MCF 10A (cell line): ENCODE measurements around the gene AHNAK2. TPM values are rescaled to one million over a fixed set of nuclear protein-coding genes. Genes with fewer than 3 reads are reported as not detected.

Experiments
- BruUV-seq: library from RNA; stranded (reverse); fragments of 400-500 nt; replicated peaks from 2 replicates; lab custom pipeline; 2021; lab: Mats Ljungman, UMichigan
- CTCF ChIA-PET: fragments of 300-600 bp; sonication (Branson Sonifier 250); formaldehyde crosslinking; extraction: SDS; loops from one replicate; lab custom pipeline; 2021; ENCODE audit warnings: antibody characterized with exemption, inconsistent platforms; lab: Yijun Ruan, JAX
- POLR2A ChIA-PET: fragments of 300-600, 350-650 bp; sonication (Branson Sonifier 250); formaldehyde crosslinking; extraction: SDS; loops from one replicate; lab custom pipeline; 2020; ENCODE audit warnings: antibody characterized with exemption, inconsistent platforms; lab: Yijun Ruan, JAX
- DNase-seq: peaks from one replicate; pipeline ENCODE4 v3.0.0-alpha.2; 2018; ENCODE audit not compliant: unreplicated experiment
- H3K27ac Mint-ChIP-seq: one replicate; pipeline ENCODE4 v1.8.0; 2022; ENCODE audit warnings: mild to moderate bottlenecking, low read depth, mixed read lengths; ENCODE audit not compliant: unreplicated experiment
- H3K27me3 Mint-ChIP-seq: one replicate; pipeline ENCODE4 v1.8.0; 2022; ENCODE audit warnings: mixed read lengths; ENCODE audit not compliant: insufficient read depth, unreplicated experiment
- H3K36me3 Mint-ChIP-seq: one replicate; pipeline ENCODE4 v1.8.0; 2022; ENCODE audit warnings: mild to moderate bottlenecking, moderate library complexity, mixed read lengths; ENCODE audit not compliant: insufficient read depth, unreplicated experiment
- H3K4me1 Mint-ChIP-seq: one replicate; pipeline ENCODE4 v1.8.0; 2022; ENCODE audit warnings: mixed read lengths; ENCODE audit not compliant: insufficient read depth, unreplicated experiment
- H3K4me3 Mint-ChIP-seq: one replicate; pipeline ENCODE4 v1.8.0; 2022; ENCODE audit warnings: mild to moderate bottlenecking, moderate library complexity, mixed read lengths; ENCODE audit not compliant: unreplicated experiment
- H3K9me3 Mint-ChIP-seq: one replicate; pipeline ENCODE4 v1.8.0; 2022; ENCODE audit warnings: mixed read lengths; ENCODE audit not compliant: unreplicated experiment
- CTCF ChIP-seq: fragments of 200-600 bp; IDR thresholded peaks from one replicate; pipeline ENCODE4 v1.8.0; 2022; ENCODE audit warnings: antibody characterized with exemption, mild to moderate bottlenecking; ENCODE audit not compliant: unreplicated experiment
- intact Hi-C: fragments of 100-400 bp; cut with micrococcal nuclease; formaldehyde crosslinking; loops from 2 replicates; pipeline ENCODE4 v1.14.1; 2022
- total RNA-seq: library from RNA; stranded (reverse); gene quantifications from 2 replicates; pipeline ENCODE4 v1.2.3, GENCODE V29; 2022

AHNAK2 gene
- total RNA-seq, 1 experiment from 2014 or later, result 218 TPM

GRCh38 chr14:104996483-104996882 is 18.3 kb upstream of the AHNAK2 start:
- Mint-ChIP-seq H3K27ac (no peak overlapping the region), H3K9me3 (no peaks in the 10 kb centered on the region), H3K4me3 (no peak overlapping the region), H3K27me3 (no peaks in the 10 kb centered on the region), H3K4me1 (no peaks in the 10 kb centered on the region), H3K36me3 (peaks cover 15% of the 10 kb centered on the region)
- no peak for DNase-seq
- TF ChIP-seq CTCF, result no peak
- ChIA-PET POLR2A (no interaction called here), CTCF (no interaction called here)
- BruUV-seq, result no TSS peak
- intact Hi-C loops, result no loop called here

- BruUV-seq, result no TSS peak
- H3K4me3 Mint-ChIP-seq, result no peak overlapping the region
- no peak for TF ChIP-seq CTCF
These were observed 17.9 kb upstream of the AHNAK2 start for GRCh38 chr14:104996032-104996431.

GRCh38 chr14:104994978-104995377 is 16.8 kb upstream of the AHNAK2 start:
- H3K27ac Mint-ChIP-seq, result no peak overlapping the region
- ChIA-PET CTCF (interaction anchor here (0.7 to 0.9 kb wide), 2 partner anchors 9 to 300 kb away, joined by 3 read pairs; no protein-coding TSS in a partner anchor), POLR2A (no interaction called here)
- H3K4me3 Mint-ChIP-seq, result no peak overlapping the region
- H3K9me3 Mint-ChIP-seq, result no peaks in the 10 kb centered on the region
- intact Hi-C loops, result no loop called here
- H3K4me1 Mint-ChIP-seq, result no peaks in the 10 kb centered on the region
- no TSS peak for BruUV-seq
- H3K36me3 Mint-ChIP-seq, result peaks cover 15% of the 10 kb centered on the region
- no peaks in the 10 kb centered on the region for H3K27me3 Mint-ChIP-seq
- no peak for DNase-seq
- TF ChIP-seq CTCF, result no peak

More at GRCh38 chr14:104996032-104996431, 17.9 kb upstream of the AHNAK2 start:
- H3K27ac Mint-ChIP-seq, result no peak overlapping the region
- ChIA-PET CTCF (no interaction called here), POLR2A (no interaction called here)
- no peaks in the 10 kb centered on the region for H3K4me1 Mint-ChIP-seq
- H3K36me3 Mint-ChIP-seq, result peaks cover 15% of the 10 kb centered on the region
- H3K9me3 Mint-ChIP-seq, result no peaks in the 10 kb centered on the region
- no peak for DNase-seq
- H3K27me3 Mint-ChIP-seq, result no peaks in the 10 kb centered on the region
- intact Hi-C loops, result no loop called here

- TF ChIP-seq CTCF, result no peak
- POLR2A ChIA-PET, result interaction anchor here (0.6 to 0.7 kb wide), 2 partner anchors 9 to 252 kb away, joined by 3 to 4 read pairs; partner anchors contain the start of gene CLBA1
- no TSS peak for BruUV-seq
- Mint-ChIP-seq H3K36me3 (peaks cover 9% of the 10 kb centered on the region), H3K4me3 (no peak overlapping the region), H3K27ac (no peak overlapping the region), H3K27me3 (no peaks in the 10 kb centered on the region), H3K9me3 (no peaks in the 10 kb centered on the region), H3K4me1 (no peaks in the 10 kb centered on the region)
- no peak for DNase-seq
- CTCF ChIA-PET, result interaction anchor here (0.8 to 1.0 kb wide), 2 partner anchors 52 to 93 kb away, joined by 3 read pairs; no protein-coding TSS in a partner anchor
- intact Hi-C loops, result no loop called here
These were observed 15.8 kb upstream of the AHNAK2 start for GRCh38 chr14:104993808-104994591.
